ENCODE measurements around the gene ADAMTSL2. TPM values are rescaled to one million over a fixed set of nuclear protein-coding genes. Genes with fewer than 3 reads are reported as not detected.

ADAMTSL2 gene
- total RNA-seq, 2 experiments from 2014 or later = not detected

DNA sequence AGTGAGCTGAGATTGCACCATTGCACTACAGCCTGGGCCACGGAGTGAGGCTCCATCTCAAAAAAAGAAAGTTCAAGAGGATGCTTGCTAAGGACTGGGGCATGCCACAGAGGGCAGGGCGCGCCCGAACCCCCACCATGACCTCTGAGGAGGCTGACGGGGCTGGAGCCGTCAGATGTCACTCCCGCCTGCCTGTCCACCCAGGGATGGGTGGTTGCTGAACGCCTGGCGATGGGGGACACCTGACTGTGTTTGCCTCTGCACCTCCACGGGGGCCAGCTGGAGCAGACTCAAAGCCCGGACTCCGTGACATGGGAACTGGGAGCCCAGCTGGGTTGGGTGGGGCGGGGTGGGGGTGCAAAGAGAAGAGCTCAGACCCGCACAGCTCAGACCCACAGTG is 31.9 kb downstream of the ADAMTSL2 start:
- Mint-ChIP-seq H3K36me3 (ENCODE audit: low read depth) (no peaks in the 10 kb centered on the region), H3K27ac (no peak overlapping the region), H3K4me3 (no peak overlapping the region), H3K9me3 (no peaks in the 10 kb centered on the region), H3K4me1 (no peaks in the 10 kb centered on the region), H3K27me3 (no peaks in the 10 kb centered on the region)
- CTCF ChIA-PET = no interaction called here
- POLR2A ChIA-PET = no interaction called here
- DNase-seq = no peak

DNA sequence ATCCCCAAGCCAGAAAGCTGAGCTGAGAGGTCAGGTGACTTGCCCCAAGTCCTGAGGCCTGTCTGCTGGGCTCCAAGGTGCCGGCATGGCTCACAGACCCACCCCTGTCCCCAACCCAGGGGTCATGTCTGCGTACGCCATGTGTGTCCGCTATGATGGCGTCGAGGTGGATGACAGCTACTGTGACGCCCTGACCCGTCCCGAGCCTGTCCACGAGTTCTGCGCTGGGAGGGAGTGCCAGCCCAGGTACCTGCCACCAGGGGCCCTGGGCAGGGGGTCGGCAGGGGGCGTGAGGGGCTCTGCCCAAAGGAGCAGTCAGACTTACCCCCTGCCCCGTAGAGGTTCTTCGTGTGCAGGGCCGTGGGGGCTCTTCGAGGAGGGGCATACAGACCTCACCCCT is 32.3 kb downstream of the ADAMTSL2 start:
- ChIA-PET CTCF (no interaction called here), POLR2A (no interaction called here)
- Mint-ChIP-seq H3K9me3 (no peaks in the 10 kb centered on the region), H3K36me3 (ENCODE audit: low read depth) (no peaks in the 10 kb centered on the region), H3K4me3 (no peak overlapping the region), H3K27ac (no peak overlapping the region), H3K4me1 (no peaks in the 10 kb centered on the region), H3K27me3 (no peaks in the 10 kb centered on the region)
- no peak for DNase-seq

DNA sequence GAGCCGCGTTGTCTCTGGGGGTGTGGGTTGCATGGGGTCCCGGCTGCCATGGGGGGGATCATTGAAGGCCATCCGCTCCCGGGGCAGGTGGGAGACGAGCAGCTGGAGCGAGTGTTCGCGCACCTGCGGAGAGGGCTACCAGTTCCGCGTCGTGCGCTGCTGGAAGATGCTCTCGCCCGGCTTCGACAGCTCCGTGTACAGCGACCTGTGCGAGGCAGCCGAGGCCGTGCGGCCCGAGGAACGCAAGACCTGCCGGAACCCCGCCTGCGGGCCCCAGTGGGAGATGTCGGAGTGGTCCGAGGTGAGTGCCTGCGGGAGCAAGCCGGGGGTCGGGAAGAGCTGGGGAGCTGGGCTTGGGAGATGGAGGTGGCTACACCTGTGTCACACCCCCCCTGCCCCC is 33.7 kb downstream of the ADAMTSL2 start:
- ChIA-PET POLR2A (no interaction called here), CTCF (no interaction called here)
- Mint-ChIP-seq H3K4me3 (no peak overlapping the region), H3K9me3 (no peaks in the 10 kb centered on the region), H3K27me3 (no peaks in the 10 kb centered on the region), H3K36me3 (ENCODE audit: low read depth) (no peaks in the 10 kb centered on the region), H3K27ac (no peak overlapping the region), H3K4me1 (no peaks in the 10 kb centered on the region)
- DNase-seq = no peak

DNA sequence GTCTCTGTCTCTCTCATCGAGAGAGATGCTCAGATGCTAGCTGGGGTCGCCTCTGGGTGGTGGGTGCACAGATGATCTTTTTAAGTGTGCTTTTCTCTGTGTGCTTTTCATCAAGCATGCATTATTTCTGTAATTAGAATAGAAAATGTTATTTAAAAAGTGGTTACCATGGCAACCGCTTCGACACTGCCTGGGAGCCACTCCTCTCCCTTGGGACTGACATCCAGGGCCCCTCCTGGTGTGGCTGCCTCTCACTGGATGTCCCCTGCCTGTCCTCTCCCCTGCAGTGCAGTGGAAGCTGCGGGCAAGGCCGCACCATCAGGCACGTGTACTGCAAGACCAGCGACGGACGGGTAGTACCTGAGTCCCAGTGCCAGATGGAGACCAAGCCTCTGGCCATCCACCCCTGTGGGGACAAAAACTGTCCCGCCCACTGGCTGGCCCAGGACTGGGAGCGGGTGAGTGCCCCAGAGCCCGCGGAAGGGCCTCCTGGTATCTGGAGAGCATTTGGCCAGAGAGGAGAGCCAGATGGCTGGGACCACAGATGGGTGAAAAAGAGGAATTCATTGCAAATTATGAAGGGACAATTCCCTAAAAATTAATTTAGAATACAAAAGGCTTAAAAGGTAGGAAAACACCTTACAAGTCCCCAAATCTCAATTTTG is 34.7 kb downstream of the ADAMTSL2 start:
- CTCF ChIA-PET = no interaction called here
- no peaks in the 10 kb centered on the region for H3K36me3 Mint-ChIP-seq (ENCODE audit: low read depth)
- no peak overlapping the region for H3K27ac Mint-ChIP-seq
- H3K27me3 Mint-ChIP-seq = no peaks in the 10 kb centered on the region
- no peak for DNase-seq
- POLR2A ChIA-PET = no interaction called here
- H3K9me3 Mint-ChIP-seq = no peaks in the 10 kb centered on the region
- H3K4me1 Mint-ChIP-seq = no peaks in the 10 kb centered on the region
- H3K4me3 Mint-ChIP-seq = no peak overlapping the region

DNA sequence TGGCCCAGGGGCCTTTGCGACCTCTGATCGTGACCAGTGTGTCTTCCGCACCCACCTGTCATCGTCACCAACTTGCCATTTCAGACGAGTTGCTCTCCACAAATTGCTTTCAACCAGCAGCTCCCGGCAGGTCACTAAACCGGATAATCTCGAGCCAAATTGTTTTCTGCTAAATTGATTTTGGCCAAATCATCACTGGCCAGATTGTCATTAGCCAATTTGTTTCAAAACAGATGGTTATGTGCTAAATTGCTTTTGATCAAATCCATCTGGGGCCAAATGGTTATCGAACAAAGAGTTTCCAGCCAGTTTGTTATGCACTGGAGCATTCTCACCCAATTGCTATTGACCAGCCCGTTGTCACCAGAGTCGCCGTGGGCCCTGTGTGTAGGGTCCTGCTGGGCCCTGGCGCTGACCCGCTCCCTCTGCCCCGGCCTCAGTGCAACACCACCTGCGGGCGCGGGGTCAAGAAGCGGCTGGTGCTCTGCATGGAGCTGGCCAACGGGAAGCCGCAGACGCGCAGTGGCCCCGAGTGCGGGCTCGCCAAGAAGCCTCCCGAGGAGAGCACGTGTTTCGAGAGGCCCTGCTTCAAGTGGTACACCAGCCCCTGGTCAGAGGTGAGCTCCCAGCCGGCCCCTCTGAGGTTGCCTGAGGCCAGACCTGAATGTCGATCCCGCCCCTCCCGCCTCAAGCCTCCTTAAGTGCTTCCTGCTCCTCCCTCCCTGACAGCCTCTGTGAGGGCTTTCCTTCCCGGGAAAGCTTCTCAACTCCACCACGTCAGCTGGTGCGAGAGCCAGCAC is 35.6 kb downstream of the ADAMTSL2 start:
- no peak for DNase-seq
- CTCF ChIA-PET = no interaction called here
- H3K27me3 Mint-ChIP-seq = no peaks in the 10 kb centered on the region
- no peaks in the 10 kb centered on the region for H3K4me1 Mint-ChIP-seq
- H3K9me3 Mint-ChIP-seq = no peaks in the 10 kb centered on the region
- H3K27ac Mint-ChIP-seq = no peak overlapping the region
- POLR2A ChIA-PET = no interaction called here
- H3K4me3 Mint-ChIP-seq = no peak overlapping the region
- no peaks in the 10 kb centered on the region for H3K36me3 Mint-ChIP-seq (ENCODE audit: low read depth)

DNA sequence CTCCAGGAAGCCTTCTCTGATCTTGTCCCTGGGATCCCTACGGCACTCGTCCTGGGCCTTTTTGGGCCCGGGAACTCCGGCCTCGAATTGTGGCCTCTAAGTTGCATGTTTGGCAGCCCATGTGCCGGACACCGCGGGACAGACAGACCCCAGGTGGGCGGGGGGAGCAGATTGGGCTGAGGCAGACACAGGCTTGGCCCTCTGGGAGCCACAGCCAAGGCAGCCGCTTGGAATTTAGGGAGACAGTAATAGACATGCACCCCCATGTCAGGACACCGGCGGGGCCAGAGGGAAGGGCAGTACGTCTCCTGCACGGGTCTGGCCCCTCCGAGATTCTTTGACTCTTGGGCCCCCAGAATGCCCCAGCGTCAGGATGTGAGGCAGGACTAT is 36.2 kb downstream of the ADAMTSL2 start:
- Mint-ChIP-seq H3K36me3 (ENCODE audit: low read depth) (no peaks in the 10 kb centered on the region), H3K9me3 (no peaks in the 10 kb centered on the region), H3K4me1 (no peaks in the 10 kb centered on the region), H3K27me3 (no peaks in the 10 kb centered on the region), H3K27ac (no peak overlapping the region), H3K4me3 (no peak overlapping the region)
- ChIA-PET CTCF (no interaction called here), POLR2A (no interaction called here)
- DNase-seq = no peak

DNA sequence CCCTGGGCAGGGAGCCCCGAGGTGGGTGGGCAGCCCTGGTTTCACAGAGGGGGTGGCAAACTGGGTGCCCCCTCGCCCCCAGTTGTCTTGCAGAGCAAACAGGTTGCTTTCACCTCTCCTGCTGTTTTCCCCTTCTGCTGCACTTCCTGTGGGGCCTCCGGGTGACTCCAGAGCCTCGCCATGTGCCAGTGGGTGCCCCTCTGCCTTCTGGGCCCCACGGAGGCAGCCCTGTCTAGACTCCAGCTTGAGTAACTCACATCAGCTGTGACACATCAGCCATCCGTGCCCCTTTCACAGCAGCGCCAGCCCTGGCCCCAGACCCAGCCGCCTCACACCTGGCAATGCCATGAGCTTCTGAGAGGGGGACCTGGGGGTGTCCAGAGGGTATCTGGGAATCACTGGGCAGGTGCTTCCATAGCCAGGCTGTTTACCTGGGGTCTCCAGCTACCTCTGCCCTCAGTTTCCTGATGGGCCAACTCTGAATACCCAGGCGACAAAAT is 36.9 kb downstream of the ADAMTSL2 start:
- no peak for DNase-seq
- H3K9me3 Mint-ChIP-seq = no peaks in the 10 kb centered on the region
- ChIA-PET POLR2A (no interaction called here), CTCF (no interaction called here)
- no peak overlapping the region for H3K27ac Mint-ChIP-seq
- H3K4me3 Mint-ChIP-seq = no peak overlapping the region
- H3K36me3 Mint-ChIP-seq (ENCODE audit: low read depth) = no peaks in the 10 kb centered on the region
- H3K27me3 Mint-ChIP-seq = no peaks in the 10 kb centered on the region
- H3K4me1 Mint-ChIP-seq = no peaks in the 10 kb centered on the region

DNA sequence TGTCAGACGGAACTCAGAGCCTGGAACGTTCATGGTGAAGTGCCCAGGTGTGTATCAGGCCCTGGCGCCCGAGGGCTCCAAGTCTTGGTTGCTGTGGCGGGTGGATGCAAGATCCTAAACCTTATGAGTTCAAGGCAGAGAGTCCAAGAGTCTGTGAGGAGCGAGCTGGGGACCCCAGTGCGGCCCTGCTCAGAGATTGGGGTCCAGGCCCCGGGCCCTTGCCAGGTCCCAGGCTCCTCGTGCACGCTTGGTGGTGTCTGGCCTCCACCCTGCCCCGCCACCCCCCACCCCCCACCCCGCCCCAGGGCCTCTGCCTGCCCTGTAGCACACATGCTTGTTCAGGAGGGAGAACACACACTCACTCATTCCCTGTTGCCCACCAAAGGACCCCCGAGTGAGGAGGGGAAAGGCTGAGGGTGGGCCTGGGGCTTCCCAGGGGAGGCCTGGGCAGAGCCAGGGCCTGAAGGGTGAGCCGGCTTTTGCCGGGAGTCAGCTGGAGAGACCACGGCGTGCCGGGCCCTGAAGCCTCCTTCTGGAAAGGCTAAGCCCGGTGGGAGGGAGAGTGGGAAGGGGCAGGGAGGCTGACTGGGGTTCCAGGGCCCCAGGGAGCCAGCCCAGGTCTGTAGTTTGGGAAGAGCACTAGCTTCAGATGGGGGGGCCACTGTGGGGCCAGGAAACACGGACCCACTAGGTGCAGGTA is 37.5 kb downstream of the ADAMTSL2 start:
- Mint-ChIP-seq H3K9me3 (no peaks in the 10 kb centered on the region), H3K36me3 (ENCODE audit: low read depth) (no peaks in the 10 kb centered on the region), H3K4me3 (no peak overlapping the region), H3K27ac (no peak overlapping the region), H3K4me1 (peaks cover 1% of the 10 kb centered on the region), H3K27me3 (peaks cover 3% of the 10 kb centered on the region)
- no peak for DNase-seq
- CTCF ChIA-PET = no interaction called here
- POLR2A ChIA-PET = no interaction called here

DNA sequence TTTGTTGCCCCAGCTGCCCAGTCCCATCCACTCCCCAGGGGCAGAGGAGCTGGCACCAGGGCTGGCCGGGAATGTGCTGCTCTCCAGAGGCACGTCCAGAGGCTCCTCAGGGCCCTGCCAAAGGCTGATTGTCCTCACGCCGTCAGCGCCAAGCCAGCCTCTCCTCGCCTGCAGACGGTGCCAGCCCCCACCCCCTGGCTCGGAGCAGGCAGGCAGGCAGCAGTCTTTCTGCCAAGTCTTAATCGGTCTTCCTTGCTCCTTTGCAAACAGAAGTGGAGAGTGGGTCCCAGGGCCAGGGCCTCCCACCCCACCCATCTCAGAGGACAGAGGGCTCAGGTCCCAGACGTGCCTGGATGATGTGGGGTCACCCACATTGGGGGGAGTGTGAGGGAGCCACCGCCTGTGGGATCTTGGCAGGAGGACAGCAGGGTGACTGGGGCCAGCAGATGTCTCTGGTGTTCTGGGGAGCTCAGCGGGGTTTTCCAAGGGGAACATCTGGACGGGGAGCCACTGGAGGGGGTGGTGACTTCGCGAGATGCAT is 38.4 kb downstream of the ADAMTSL2 start:
- no peak overlapping the region for H3K4me3 Mint-ChIP-seq
- H3K36me3 Mint-ChIP-seq (ENCODE audit: low read depth) = no peaks in the 10 kb centered on the region
- no peak for DNase-seq
- ChIA-PET POLR2A (no interaction called here), CTCF (no interaction called here)
- H3K4me1 Mint-ChIP-seq = peaks cover 1% of the 10 kb centered on the region
- H3K9me3 Mint-ChIP-seq = no peaks in the 10 kb centered on the region
- H3K27me3 Mint-ChIP-seq = peaks cover 5% of the 10 kb centered on the region
- no peak overlapping the region for H3K27ac Mint-ChIP-seq

DNA sequence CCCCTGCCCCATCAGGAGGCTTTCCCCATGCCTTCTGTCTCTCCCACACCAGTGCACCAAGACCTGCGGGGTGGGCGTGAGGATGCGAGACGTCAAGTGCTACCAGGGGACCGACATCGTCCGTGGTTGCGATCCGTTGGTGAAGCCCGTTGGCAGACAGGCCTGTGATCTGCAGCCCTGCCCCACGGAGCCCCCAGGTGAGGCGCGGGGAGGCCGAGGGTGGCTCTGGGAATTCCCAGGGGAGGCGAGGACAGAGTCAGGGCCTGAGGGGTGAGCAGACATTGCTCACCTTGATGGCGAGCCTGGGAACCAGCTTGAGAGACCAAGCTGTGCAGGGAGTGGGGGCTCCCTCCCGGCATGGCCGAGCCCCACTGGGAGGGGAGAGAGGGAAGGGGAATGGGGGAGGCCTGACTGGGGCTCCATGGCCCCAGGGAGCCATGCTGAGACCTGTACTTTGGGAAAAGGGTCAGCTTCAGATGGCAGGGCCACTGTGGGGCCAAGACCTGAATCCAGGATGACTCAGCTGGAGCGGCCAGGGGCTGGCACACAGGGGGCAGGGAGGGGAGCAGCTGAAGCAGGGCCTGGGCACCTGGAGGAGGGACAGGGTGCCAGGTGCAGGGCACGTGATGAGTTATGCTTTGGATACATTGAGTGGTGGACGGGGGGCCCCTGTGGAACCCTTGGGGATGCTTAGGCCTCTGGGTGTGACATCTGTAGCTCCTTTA is 39.4 kb downstream of the ADAMTSL2 start:
- peaks cover 5% of the 10 kb centered on the region for H3K27me3 Mint-ChIP-seq
- peaks cover 1% of the 10 kb centered on the region for H3K4me1 Mint-ChIP-seq
- no peaks in the 10 kb centered on the region for H3K9me3 Mint-ChIP-seq
- H3K27ac Mint-ChIP-seq = no peak overlapping the region
- no peak for DNase-seq
- POLR2A ChIA-PET = no interaction called here
- no peaks in the 10 kb centered on the region for H3K36me3 Mint-ChIP-seq (ENCODE audit: low read depth)
- no peak overlapping the region for H3K4me3 Mint-ChIP-seq
- CTCF ChIA-PET = interaction anchor here (0.9 kb wide), 1 partner anchor 149 kb away, joined by 3 read pairs; no protein-coding TSS in a partner anchor

DNA sequence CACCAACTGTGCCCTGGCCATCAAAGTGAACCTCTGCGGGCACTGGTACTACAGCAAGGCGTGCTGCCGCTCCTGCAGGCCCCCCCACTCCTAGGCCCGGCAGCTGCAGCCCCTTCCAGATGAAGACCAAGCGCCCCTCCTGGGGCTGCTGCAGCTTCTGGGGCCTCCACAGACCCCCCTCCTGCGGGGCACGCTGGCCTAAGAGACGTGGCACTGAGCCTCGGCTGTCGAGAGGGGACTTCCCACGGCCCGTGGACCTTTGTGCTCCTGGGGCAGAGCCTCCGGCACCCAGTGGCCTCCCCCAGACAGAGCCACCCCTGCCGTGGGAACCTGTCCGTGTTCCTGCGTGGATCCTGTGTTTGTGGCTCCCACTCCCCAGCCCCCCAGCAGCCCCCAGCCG is 40.3 kb downstream of the ADAMTSL2 start:
- H3K9me3 Mint-ChIP-seq = no peaks in the 10 kb centered on the region
- DNase-seq = no peak
- peaks cover 1% of the 10 kb centered on the region for H3K4me1 Mint-ChIP-seq
- H3K36me3 Mint-ChIP-seq (ENCODE audit: low read depth) = no peaks in the 10 kb centered on the region
- no peak overlapping the region for H3K27ac Mint-ChIP-seq
- ChIA-PET CTCF (interaction anchor here (0.9 kb wide), 1 partner anchor 148 kb away, joined by 3 read pairs; no protein-coding TSS in a partner anchor), POLR2A (no interaction called here)
- H3K4me3 Mint-ChIP-seq = no peak overlapping the region
- peaks cover 8% of the 10 kb centered on the region for H3K27me3 Mint-ChIP-seq

DNA sequence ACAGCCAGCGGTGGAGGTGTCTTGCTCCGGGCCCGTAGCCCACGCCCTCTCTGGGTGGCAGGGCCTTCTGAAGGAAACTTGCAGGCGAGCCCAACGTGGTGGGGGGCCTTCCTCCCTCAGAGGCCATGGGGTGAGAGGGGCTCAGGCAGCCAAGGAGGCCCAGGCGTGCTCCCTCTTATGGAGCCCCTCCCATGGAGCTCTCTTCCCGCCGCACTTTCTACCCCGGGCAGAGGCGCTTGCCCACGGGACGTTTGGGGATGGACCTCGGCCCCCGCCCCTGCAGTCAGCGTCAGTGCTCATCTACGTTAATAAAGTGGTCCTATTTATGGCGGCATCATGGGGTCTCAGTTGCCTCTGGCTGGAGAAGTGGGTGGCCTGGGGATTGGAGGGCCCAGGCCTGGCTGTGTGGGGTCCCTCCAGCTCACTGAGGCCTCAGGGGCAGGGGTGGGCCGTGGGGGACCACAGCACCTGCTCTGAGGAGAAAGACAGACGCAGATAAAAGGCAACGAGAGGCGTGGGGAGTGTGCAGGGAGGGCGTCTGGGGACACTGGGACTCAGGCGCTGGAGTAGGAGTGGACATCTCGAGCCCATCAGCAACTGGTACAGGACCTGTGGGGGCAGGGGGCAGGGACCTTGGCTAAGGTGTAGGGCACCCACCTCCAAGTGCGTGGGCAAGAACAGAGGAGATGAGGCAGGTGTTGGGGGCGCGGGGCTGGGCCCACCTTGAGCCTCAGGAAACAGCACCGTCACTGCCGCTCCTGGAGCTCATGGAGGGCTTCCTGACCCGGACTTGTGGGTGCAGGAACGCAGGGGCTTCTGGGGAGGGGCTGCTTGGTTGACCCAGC is 40.9 kb downstream of the ADAMTSL2 start:
- POLR2A ChIA-PET = no interaction called here
- CTCF ChIA-PET = no interaction called here
- peaks cover 1% of the 10 kb centered on the region for H3K4me1 Mint-ChIP-seq

More for the DNA sequence above, 40.9 kb downstream of the ADAMTSL2 start:
- Mint-ChIP-seq H3K27me3 (peaks cover 12% of the 10 kb centered on the region), H3K27ac (no peak overlapping the region), H3K36me3 (ENCODE audit: low read depth) (no peaks in the 10 kb centered on the region), H3K4me3 (no peak overlapping the region), H3K9me3 (no peaks in the 10 kb centered on the region)
- DNase-seq = no peak
